ENCODE measurements around the gene PPP6R3. TPM values are rescaled to one million over a fixed set of nuclear protein-coding genes. Genes with fewer than 3 reads are reported as not detected.

PPP6R3 gene
- total RNA-seq, 1 experiment from 2014 or later, result 153 TPM

DNA sequence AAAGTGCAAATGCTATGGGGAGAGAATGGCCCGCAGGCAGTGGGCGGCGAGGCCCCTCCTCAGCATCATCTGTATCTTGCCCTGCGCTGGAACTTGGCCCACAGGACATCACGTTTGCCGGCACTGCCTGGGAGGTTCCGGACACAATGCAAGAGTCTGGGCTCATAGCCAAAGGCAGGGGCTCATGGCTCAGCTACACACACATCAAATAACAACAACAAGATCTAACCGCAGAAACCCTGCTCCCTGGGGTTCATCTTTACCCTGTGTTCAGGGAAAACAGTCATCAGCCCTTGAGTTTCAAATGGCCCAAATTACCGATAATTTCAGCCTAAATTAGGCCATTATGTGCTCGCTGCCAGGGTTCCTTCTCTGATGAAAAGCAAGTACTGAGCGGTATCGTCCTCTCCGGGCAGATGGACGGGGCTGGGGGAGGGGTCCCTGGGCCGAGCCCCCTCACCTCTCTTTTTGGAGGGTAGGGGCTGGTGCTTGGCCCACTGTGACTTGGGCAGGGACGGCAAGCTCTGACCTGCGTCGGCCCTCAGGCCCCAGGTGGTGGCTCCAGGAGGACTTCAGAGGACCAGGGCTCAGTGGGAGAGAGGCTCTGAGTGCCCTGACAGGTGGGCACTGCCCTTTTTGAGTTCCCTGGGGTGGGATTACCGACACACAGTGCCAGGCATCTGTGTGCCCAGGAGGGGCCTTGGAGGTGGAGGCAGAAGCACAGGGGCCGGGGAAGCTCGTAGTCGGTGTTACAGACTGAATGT lies 198.8 kb downstream of the PPP6R3 start:
- Histone ChIP-seq H3K4me3 (ENCODE audit: low read depth, low read length, poor library complexity, severe bottlenecking) (no peak overlapping the region), H3K4me1 (ENCODE audit: insufficient read depth, low read length, poor library complexity, severe bottlenecking) (peaks cover 13% of the 10 kb centered on the region), H3K27me3 (replicated peaks; ENCODE audit: insufficient read depth, low read depth, low read length, poor library complexity) (peaks cover 22% of the 10 kb centered on the region), H3K27ac (ENCODE audit: low read depth, low read length, poor library complexity, severe bottlenecking) (no peak overlapping the region), H3K9me3 (ENCODE audit: low read depth, low read length, poor library complexity, severe bottlenecking) (no peaks in the 10 kb centered on the region), H3K36me3 (ENCODE audit: insufficient read depth, low read length, poor library complexity, severe bottlenecking) (no peaks in the 10 kb centered on the region)
- intact Hi-C loops (cut with micrococcal nuclease; ENCODE audit: unreplicated experiment), result no loop called here
- ChIA-PET CTCF (no interaction called here), POLR2A (ENCODE audit: low non-redundant PET) (no interaction called here)
- no peak for TF ChIP-seq EZH2 (IDR thresholded peaks at IDR 0.05; ENCODE audit: borderline replicate concordance, low read depth, low read length, poor library complexity, severe bottlenecking)
- TF ChIP-seq, protein P1, sequence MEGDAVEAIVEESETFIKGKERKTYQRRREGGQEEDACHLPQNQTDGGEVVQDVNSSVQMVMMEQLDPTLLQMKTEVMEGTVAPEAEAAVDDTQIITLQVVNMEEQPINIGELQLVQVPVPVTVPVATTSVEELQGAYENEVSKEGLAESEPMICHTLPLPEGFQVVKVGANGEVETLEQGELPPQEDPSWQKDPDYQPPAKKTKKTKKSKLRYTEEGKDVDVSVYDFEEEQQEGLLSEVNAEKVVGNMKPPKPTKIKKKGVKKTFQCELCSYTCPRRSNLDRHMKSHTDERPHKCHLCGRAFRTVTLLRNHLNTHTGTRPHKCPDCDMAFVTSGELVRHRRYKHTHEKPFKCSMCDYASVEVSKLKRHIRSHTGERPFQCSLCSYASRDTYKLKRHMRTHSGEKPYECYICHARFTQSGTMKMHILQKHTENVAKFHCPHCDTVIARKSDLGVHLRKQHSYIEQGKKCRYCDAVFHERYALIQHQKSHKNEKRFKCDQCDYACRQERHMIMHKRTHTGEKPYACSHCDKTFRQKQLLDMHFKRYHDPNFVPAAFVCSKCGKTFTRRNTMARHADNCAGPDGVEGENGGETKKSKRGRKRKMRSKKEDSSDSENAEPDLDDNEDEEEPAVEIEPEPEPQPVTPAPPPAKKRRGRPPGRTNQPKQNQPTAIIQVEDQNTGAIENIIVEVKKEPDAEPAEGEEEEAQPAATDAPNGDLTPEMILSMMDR (conservative IDR thresholded peaks at IDR 0.05; ENCODE audit: low read depth, low read length), result no peak
- peak; percentile 95 for DNase-seq (ENCODE audit: low spot score)
- BruUV-seq (replicated peaks), result no TSS peak

DNA sequence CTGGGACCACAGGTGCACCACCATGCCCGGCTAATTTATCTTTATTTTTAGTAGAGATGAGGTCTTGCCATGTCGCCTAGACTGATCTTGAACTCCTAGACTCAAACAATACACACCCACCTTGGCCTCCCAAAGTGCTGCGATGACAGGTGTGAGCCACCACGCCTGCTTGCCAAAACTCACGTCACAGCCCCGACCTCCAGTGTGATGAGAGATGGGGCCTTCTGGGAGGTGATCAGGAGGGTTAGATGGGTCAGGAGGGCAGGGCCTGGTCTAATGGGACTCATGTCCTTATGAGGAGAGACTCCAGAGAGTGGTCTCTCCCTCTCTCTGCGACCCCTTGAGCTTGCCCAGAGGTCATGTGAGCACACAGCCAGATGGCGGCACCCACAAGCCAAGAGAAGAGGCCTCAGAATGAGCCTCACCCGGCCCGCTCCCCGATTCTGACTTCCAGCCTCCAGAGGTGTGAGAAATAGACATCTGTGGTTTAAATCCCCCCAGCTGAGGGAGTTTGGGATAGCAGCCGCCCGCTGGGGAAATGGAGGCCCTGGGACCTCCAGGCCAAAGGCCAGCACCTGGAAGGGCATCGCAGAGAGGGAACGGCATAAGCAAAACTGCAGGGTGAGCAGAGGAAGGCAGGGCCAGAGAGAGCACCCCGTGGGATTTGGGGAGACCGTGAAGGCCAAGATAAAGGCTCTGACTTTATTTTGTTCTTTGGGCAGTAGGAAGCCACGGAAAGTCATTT lies 199.7 kb downstream of the PPP6R3 start:
- CTCF ChIA-PET, result no interaction called here
- TF ChIP-seq, protein P1 (conservative IDR thresholded peaks at IDR 0.05; ENCODE audit: low read depth, low read length), result no peak
- no peak for TF ChIP-seq EZH2 (IDR thresholded peaks at IDR 0.05; ENCODE audit: borderline replicate concordance, low read depth, low read length, poor library complexity, severe bottlenecking)
- Histone ChIP-seq H3K27me3 (replicated peaks; ENCODE audit: insufficient read depth, low read depth, low read length, poor library complexity) (peaks cover 18% of the 10 kb centered on the region), H3K9me3 (ENCODE audit: low read depth, low read length, poor library complexity, severe bottlenecking) (no peaks in the 10 kb centered on the region), H3K36me3 (ENCODE audit: insufficient read depth, low read length, poor library complexity, severe bottlenecking) (no peaks in the 10 kb centered on the region), H3K4me3 (ENCODE audit: low read depth, low read length, poor library complexity, severe bottlenecking) (no peak overlapping the region), H3K27ac (ENCODE audit: low read depth, low read length, poor library complexity, severe bottlenecking) (no peak overlapping the region), H3K4me1 (ENCODE audit: insufficient read depth, low read length, poor library complexity, severe bottlenecking) (peaks cover 13% of the 10 kb centered on the region)
- DNase-seq (ENCODE audit: low spot score), result no peak
- POLR2A ChIA-PET (ENCODE audit: low non-redundant PET), result no interaction called here
- BruUV-seq (replicated peaks), result no TSS peak
- intact Hi-C loops (cut with micrococcal nuclease; ENCODE audit: unreplicated experiment), result no loop called here

DNA sequence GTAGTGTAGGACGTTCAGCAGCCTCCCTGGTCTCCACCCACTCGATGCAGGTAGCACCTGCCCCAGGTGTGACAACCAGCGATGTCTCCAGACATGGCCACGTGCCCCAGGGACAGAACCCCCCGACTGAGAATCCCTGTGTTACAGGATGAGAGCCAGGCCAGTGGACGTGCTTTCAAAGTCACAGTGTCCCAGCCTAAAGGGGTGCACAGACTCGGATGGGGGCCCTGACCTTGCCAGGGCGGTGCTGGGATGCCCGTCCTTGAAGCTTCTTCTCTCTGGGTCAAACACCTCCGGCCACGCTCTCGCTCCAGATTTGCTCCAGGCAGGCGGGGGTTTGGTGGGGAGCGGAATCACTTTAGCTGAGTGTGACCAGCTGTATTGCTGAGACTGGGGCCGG lies 200.5 kb downstream of the PPP6R3 start:
- Histone ChIP-seq H3K36me3 (ENCODE audit: insufficient read depth, low read length, poor library complexity, severe bottlenecking) (no peaks in the 10 kb centered on the region), H3K27me3 (replicated peaks; ENCODE audit: insufficient read depth, low read depth, low read length, poor library complexity) (peaks cover 12% of the 10 kb centered on the region), H3K27ac (ENCODE audit: low read depth, low read length, poor library complexity, severe bottlenecking) (no peak overlapping the region), H3K9me3 (ENCODE audit: low read depth, low read length, poor library complexity, severe bottlenecking) (no peaks in the 10 kb centered on the region), H3K4me3 (ENCODE audit: low read depth, low read length, poor library complexity, severe bottlenecking) (no peak overlapping the region), H3K4me1 (ENCODE audit: insufficient read depth, low read length, poor library complexity, severe bottlenecking) (peaks cover 13% of the 10 kb centered on the region)
- DNase-seq (ENCODE audit: low spot score), result no peak
- intact Hi-C loops (cut with micrococcal nuclease; ENCODE audit: unreplicated experiment), result no loop called here
- ChIA-PET CTCF (interaction anchor here (0.5 kb wide), 1 partner anchor 584 kb away, joined by 4 read pairs; no protein-coding TSS in a partner anchor), POLR2A (ENCODE audit: low non-redundant PET) (interaction anchor here (0.5 kb wide), 1 partner anchor 14 kb away, joined by 4 read pairs; no protein-coding TSS in a partner anchor)
- no peak for TF ChIP-seq EZH2 (IDR thresholded peaks at IDR 0.05; ENCODE audit: borderline replicate concordance, low read depth, low read length, poor library complexity, severe bottlenecking)
- TF ChIP-seq, protein P1 (conservative IDR thresholded peaks at IDR 0.05; ENCODE audit: low read depth, low read length), result no peak
- BruUV-seq (replicated peaks), result no TSS peak
